Measurements from ENCODE around the gene GALNT6.

GALNT6 gene

GRCh38 chr12:51405801-51406207 is 14.6 kb upstream of the GALNT6 start:
- no peak for DNase-seq

GRCh38 chr12:51404627-51405026 is 13.4 kb upstream of the GALNT6 start:
- DNase-seq: no peak

GRCh38 chr12:51403681-51404136 is 12.5 kb upstream of the GALNT6 start:
- DNase-seq: peak in 7 of 56 donors; percentile 11 to 29 (median 17)

- no peak for DNase-seq
These were observed 12.0 kb upstream of the GALNT6 start for GRCh38 chr12:51403159-51403558.

- no peak for DNase-seq
These were observed 10.7 kb upstream of the GALNT6 start for GRCh38 chr12:51401900-51402299.

GRCh38 chr12:51401486-51401885 is 10.3 kb upstream of the GALNT6 start:
- DNase-seq: no peak

- no peak for DNase-seq
These were observed 9.8 kb upstream of the GALNT6 start for GRCh38 chr12:51401020-51401419.

GRCh38 chr12:51399891-51400290 is 8.7 kb upstream of the GALNT6 start:
- DNase-seq: no peak

- no peak for DNase-seq
These were observed 6.5 kb upstream of the GALNT6 start for GRCh38 chr12:51397670-51398069.

- DNase-seq: no peak
These were observed 4.4 kb upstream of the GALNT6 start for GRCh38 chr12:51395283-51396230.

- peak in 1 of 56 donors; percentile 9 for DNase-seq
These were observed 2.7 kb upstream of the GALNT6 start for GRCh38 chr12:51393676-51394545.

- peak in 7 of 56 donors; percentile 11 to 48 (median 20) for DNase-seq
These were observed 1.5 kb upstream of the GALNT6 start for GRCh38 chr12:51392556-51393237.

GRCh38 chr12:51390891-51391282 is 319 bp downstream of the GALNT6 start:
- DNase-seq: peak in 15 of 56 donors; percentile 30 to 70 (median 52)

- peak in 1 of 56 donors; percentile 62 for DNase-seq
These were observed 749 bp downstream of the GALNT6 start for GRCh38 chr12:51390457-51390856.

GRCh38 chr12:51389302-51389999 is 1.8 kb downstream of the GALNT6 start:
- peak in 1 of 56 donors; percentile 30 for DNase-seq

GRCh38 chr12:51388846-51389245 is 2.4 kb downstream of the GALNT6 start:
- peak in 17 of 56 donors; percentile 16 to 49 (median 29) for DNase-seq

- DNase-seq: peak in 13 of 56 donors; percentile 14 to 35 (median 27)
These were observed 3.0 kb downstream of the GALNT6 start for GRCh38 chr12:51388069-51388799.

- no peak for DNase-seq
These were observed 4.9 kb downstream of the GALNT6 start for GRCh38 chr12:51386351-51386750.

- DNase-seq: no peak
These were observed 7.8 kb downstream of the GALNT6 start for GRCh38 chr12:51383269-51383905.

Data from nucleus accumbens (tissue), 56 donors.